Measurements from ENCODE around the gene NAGPA.

- TF ChIP-seq CTCF (conservative IDR thresholded peaks at IDR 0.05; ENCODE audit: low read depth in 2 of 2): no peak
- TF ChIP-seq POLR2AphosphoS5 (IDR thresholded peaks at IDR 0.05; ENCODE audit: low read depth): no peak
Measured at GRCh38 chr16:4987250-4987579, 46.5 kb downstream of the NAGPA start.
